ENCODE data around the gene FAM53B.

FAM53B gene

GRCh38 chr10:124630551-124630950 is 113.6 kb downstream of the FAM53B start:
- Histone ChIP-seq H3K4me2 (ENCODE audit: low read depth, low read length) (no peak overlapping the region), H3F3A (ENCODE audit: insufficient read depth, low read length) (peaks cover 11% of the 10 kb centered on the region)

GRCh38 chr10:124629842-124630241 is 114.3 kb downstream of the FAM53B start:
- Histone ChIP-seq H3F3A (ENCODE audit: insufficient read depth, low read length) (peaks cover 11% of the 10 kb centered on the region), H3K36me3 (replicated peaks; ENCODE audit: insufficient read depth, low read length) (no peaks in the 10 kb centered on the region), H3K27ac (ENCODE audit: low read length) (no peak overlapping the region), H3K79me2 (ENCODE audit: low read length) (peaks cover 47% of the 10 kb centered on the region), H3K9me3 (replicated peaks; ENCODE audit: insufficient read depth, low read length) (no peaks in the 10 kb centered on the region), H2AFZ (ENCODE audit: low read length) (no peak overlapping the region), H4K20me1 (ENCODE audit: insufficient read depth, low read length) (no peaks in the 10 kb centered on the region), H3K27me3 (replicated peaks; ENCODE audit: insufficient read depth, low read length) (no peaks in the 10 kb centered on the region), H3K4me2 (ENCODE audit: low read depth, low read length) (no peak overlapping the region), H3K4me1 (ENCODE audit: low read length) (peaks cover 25% of the 10 kb centered on the region), H3K9me2 (replicated peaks; ENCODE audit: insufficient read depth, low read length) (no peaks in the 10 kb centered on the region), H3K4me3 (ENCODE audit: low read length) (no peak overlapping the region), H3K9ac (ENCODE audit: low read length) (no peak overlapping the region)
- DNase-seq, result no peak
- TF ChIP-seq EZH2phosphoT487 (IDR thresholded peaks at IDR 0.05; ENCODE audit: low read length) (no peak), EZH2 (optimal IDR thresholded peaks at IDR 0.05; ENCODE audit: low read depth, low read length) (no peak), CTCF (IDR thresholded peaks at IDR 0.05; ENCODE audit: low read length) (no peak)

More at GRCh38 chr10:124630551-124630950, 113.6 kb downstream of the FAM53B start:
- no peak for DNase-seq
- Histone ChIP-seq H3K36me3 (replicated peaks; ENCODE audit: insufficient read depth, low read length) (no peaks in the 10 kb centered on the region), H3K9me3 (replicated peaks; ENCODE audit: insufficient read depth, low read length) (no peaks in the 10 kb centered on the region), H3K9ac (ENCODE audit: low read length) (no peak overlapping the region), H3K4me1 (ENCODE audit: low read length) (peaks cover 25% of the 10 kb centered on the region), H3K9me2 (replicated peaks; ENCODE audit: insufficient read depth, low read length) (no peaks in the 10 kb centered on the region), H3K4me3 (ENCODE audit: low read length) (no peak overlapping the region), H2AFZ (ENCODE audit: low read length) (no peak overlapping the region), H3K79me2 (ENCODE audit: low read length) (peaks cover 40% of the 10 kb centered on the region), H3K27me3 (replicated peaks; ENCODE audit: insufficient read depth, low read length) (no peaks in the 10 kb centered on the region), H4K20me1 (ENCODE audit: insufficient read depth, low read length) (no peaks in the 10 kb centered on the region), H3K27ac (ENCODE audit: low read length) (no peak overlapping the region)
- TF ChIP-seq EZH2phosphoT487 (IDR thresholded peaks at IDR 0.05; ENCODE audit: low read length) (no peak), EZH2 (optimal IDR thresholded peaks at IDR 0.05; ENCODE audit: low read depth, low read length) (no peak), CTCF (IDR thresholded peaks at IDR 0.05; ENCODE audit: low read length) (no peak)

GRCh38 chr10:124629415-124629814 is 114.8 kb downstream of the FAM53B start:
- Histone ChIP-seq H3K9me2 (replicated peaks; ENCODE audit: insufficient read depth, low read length) (no peaks in the 10 kb centered on the region), H3K79me2 (ENCODE audit: low read length) (peaks cover 48% of the 10 kb centered on the region), H3K4me3 (ENCODE audit: low read length) (no peak overlapping the region), H3K36me3 (replicated peaks; ENCODE audit: insufficient read depth, low read length) (no peaks in the 10 kb centered on the region), H3K9me3 (replicated peaks; ENCODE audit: insufficient read depth, low read length) (no peaks in the 10 kb centered on the region), H3K27ac (ENCODE audit: low read length) (no peak overlapping the region), H3F3A (ENCODE audit: insufficient read depth, low read length) (peaks cover 11% of the 10 kb centered on the region), H3K4me2 (ENCODE audit: low read depth, low read length) (no peak overlapping the region), H3K9ac (ENCODE audit: low read length) (no peak overlapping the region), H4K20me1 (ENCODE audit: insufficient read depth, low read length) (no peaks in the 10 kb centered on the region), H3K4me1 (ENCODE audit: low read length) (peaks cover 25% of the 10 kb centered on the region), H3K27me3 (replicated peaks; ENCODE audit: insufficient read depth, low read length) (no peaks in the 10 kb centered on the region), H2AFZ (ENCODE audit: low read length) (no peak overlapping the region)
- no peak for DNase-seq
- no peak for TF ChIP-seq CTCF (IDR thresholded peaks at IDR 0.05; ENCODE audit: low read length)
- no peak for TF ChIP-seq EZH2 (optimal IDR thresholded peaks at IDR 0.05; ENCODE audit: low read depth, low read length)
- no peak for TF ChIP-seq EZH2phosphoT487 (IDR thresholded peaks at IDR 0.05; ENCODE audit: low read length)

All from MM.1S (cell line).